SIG-M5 (cell line): ENCODE data around the gene SLC18A2.
"Not testable (repeated sequence)": the region's sequence is repeated elsewhere in the genome, so short reads cannot be mapped to it uniquely, and the experiment has no call there.

ENCODE experiments used
- DNase-seq: peaks from one replicate; lab custom pipeline; 2025; lab: John Stamatoyannopoulos, UW

Gene SLC18A2

DNA sequence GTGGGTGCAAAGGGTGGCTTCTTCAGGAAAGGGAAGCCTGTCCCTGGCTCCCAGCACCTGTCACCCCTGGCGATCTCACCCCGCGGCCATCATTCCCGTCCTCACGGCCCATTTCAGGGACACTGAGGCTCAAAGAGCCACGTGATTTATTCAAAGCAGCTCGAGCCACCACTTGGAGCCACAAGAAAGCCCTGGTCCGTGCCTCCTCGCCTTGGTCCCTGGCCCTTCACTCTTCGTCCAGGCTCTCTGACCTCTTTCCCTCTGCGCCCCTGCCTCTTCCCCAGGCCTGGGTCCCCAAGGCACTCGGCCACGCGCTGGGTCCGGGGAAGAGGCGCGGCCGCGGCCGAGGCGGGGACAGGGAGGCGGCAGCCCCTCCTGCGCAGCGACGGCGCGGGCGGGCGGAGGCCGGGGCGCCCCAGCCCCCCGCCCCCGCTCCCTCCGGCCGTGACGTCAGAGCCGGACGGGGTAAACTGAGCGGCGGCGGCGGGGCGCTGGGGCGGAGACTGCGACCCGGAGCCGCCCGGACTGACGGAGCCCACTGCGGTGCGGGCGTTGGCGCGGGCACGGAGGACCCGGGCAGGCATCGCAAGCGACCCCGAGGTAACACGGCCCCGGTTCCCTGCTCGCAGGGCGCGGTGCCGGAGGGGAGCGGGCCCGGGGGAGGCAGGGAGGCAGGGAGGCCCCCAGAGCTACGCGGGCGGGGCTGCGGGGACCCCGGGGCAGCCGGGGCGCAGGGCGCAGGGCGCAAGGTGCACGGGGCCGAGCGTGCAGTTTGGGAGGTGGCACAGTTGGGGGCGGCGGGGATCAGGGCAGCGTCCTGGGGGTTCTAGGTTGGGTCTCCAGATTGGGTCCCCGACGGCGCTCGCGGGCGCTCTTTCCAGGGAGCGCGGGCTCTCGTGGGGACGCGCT is at the start of gene SLC18A2:
Gene SLC18A2, plus strand, starts transcription at position 494 of the 909 bp plus-strand sequence. CDS start 580 bp downstream, outside the sequence.
- no peak for DNase-seq

DNA sequence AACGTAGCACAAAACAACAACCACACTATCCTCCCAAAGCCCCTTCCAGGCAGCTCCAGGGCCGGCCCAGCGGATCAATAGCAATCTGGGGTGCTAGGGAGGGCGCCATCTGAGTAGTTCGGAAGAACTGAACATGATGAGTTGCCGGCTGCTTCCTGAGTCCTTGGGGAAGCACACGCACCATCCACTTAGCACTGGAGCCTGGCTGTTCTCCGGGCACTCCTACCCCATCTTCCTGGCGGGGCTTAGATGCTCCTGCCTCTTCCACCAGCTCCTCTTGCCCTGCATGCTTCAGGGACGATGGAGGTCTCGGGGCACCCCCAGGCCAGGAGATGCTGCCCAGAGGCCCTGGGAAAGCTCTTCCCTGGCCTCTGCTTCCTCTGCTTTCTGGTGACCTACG is 43.7 kb upstream of the SLC18A2 start, which contains the start of gene KCNK18:
Gene KCNK18, plus strand, starts transcription at position 301 of the 400 bp plus-strand sequence. Its CDS starts 0 bp downstream, at position 301.
- DNase-seq, result no peak

DNA sequence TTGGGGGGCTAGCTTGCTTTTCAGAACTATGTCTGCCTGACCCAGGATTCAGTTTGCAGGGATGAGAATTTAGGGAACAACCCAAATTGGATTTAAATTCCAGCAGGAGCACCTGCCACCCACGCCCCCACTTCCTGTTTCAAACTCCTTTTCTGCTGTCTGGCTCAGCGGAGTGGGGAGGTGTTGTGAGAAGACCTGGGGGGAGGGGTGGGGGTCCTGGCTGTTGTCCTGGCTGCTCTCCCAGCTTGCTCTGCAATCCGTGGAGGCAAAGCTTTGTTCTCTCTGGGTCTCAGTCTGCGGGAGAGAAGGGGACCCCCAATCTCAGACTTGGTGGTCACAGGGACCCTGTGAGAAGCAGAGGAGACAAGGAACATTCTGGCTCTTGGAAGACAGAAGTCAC is 42.8 kb upstream of the SLC18A2 start:
- DNase-seq, result no peak

DNA sequence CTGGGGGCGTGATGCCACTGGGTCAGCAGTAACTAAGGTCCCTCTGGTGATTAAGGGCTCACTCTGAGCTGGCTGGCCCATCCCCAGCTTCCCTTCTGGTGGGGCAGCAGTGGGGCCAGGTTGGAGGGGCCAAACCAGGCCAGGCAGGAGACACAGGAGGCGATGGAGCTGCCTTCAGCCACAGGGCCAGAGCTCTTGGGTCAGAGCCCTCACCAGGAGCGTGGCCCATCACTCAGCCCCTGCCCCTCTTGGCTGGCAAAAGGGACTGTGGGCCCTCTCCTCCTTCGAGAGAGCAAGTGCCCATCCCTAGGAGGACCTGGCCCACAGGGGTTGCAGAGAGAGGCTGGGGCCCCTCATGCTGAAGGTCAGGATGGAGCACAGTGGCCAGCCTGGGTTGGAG is 39.1 kb upstream of the SLC18A2 start:
- no peak for DNase-seq

DNA sequence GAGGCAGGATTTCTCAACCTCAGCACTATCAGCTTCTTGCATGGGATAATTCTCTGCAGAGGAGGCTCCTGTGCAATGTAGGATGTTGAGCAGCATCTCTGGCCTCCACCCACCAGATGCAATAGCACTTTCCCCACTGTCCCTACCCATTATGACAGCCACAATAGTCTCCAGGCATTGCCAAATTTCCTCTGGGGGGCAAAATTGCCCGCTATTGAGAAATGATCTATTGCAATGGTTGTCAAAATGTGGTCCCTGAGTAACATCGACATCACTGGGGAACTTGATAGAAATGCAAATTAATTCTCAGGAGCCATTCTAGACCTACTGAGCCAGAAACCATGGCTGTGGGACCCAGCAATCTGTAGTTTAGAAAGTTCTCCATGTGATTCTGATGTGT is 36.6 kb upstream of the SLC18A2 start:
- DNase-seq, result no peak

DNA sequence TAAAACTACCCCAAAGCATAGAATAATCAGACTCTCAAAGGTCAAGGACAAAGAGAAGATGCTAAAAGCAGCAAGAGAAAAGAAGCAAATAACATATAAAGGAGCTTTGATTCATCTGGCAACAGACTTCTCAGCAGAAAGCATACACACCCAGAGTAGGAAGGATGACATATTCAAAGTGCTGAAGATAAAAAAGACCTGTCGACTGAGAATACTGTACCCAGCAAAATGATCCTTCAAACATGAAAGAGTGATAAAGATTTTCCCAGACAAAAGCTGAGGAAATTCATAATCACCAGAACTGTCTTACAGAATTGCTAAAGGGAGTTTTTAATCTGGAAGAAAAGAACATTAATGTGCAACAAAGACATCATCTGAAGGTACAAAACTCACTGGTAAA is 28.7 kb upstream of the SLC18A2 start:
- no peak for DNase-seq

DNA sequence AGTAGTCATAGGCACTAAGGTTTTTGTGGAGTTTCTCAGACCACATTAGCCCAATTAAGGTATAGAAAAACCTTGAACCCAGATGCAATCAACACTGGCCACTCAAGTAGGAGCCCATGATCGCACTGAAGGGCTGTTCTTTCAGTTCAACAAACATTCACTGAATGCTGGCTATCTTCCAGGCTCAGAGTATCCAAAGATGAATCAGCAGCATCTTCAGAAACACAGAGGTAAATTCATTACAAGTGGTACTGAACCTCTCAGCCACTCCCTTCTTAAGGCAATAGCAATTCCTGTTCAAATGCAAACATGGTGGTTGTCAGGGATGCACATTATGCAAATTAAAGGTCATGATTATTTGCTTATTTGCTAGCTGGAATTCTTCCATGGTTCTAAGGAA is 26.5 kb upstream of the SLC18A2 start:
- no peak for DNase-seq

DNA sequence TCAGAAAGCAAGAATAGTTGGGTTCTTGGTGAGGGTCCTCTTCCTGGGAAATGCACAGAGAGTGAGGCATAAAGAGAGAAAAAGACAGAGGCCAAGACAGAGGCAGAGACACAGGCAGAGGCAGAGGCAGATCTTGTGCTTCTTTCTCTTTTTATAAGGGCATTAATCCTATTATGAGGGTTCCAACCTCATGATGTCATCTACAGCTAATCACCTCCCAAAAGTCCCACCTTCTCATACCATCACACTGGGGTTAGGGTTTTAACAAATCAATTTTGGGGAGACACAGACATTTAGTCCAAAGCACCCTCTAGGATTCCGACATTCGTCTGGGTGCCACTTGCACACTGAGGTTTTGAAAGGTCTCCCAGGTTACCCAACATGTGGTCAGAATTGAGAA is 25.8 kb upstream of the SLC18A2 start:
- no peak for DNase-seq

DNA sequence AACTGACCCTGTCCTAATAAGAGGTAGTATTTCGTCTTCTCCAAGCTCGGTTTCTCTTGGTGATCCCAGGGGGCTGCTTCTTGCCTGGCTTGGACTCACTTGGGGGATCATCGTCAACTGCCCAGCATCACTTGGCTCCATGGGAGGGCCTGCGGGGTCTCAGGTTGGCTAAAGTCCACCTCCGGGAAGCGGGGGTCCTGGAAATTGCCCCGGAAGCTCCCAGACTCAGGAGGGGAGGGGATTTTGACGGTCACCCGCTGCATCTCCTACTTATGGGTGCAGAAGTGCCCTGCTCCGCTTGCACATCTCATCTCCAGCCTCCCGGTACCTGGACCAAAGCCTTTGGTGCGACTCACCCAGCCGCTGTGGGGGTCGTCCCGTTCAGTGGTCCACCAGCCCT is 24.9 kb upstream of the SLC18A2 start:
- no peak for DNase-seq

DNA sequence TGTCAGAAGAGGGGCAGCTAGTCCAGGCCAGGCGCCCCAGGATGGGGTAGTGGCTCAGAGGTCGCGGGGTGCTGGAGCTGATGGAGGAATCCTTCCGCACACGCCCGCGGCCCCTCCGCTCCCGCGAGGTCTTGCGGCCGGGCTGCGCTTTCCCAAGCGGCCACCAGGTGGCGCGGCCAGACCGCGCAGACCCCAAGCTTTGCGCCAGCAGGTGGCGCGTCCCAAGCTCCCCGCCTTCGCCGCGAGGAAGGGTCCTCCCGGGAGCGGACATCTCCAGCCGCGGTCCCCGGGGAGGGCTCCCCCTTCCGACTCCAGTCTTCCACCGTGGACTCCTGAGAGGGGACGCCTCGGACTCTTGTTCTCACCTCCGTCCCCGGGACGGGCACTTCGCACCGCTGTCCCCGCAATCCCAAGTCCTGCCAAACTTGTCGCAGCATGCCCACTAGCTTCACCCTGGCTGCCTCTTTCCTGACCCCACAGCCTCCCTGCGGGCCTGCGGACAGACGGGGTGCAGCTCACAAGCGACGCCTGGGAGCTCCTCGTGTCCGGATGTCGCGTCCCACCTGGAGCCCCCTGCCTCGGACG is 24.2 kb upstream of the SLC18A2 start:
- no peak for DNase-seq

DNA sequence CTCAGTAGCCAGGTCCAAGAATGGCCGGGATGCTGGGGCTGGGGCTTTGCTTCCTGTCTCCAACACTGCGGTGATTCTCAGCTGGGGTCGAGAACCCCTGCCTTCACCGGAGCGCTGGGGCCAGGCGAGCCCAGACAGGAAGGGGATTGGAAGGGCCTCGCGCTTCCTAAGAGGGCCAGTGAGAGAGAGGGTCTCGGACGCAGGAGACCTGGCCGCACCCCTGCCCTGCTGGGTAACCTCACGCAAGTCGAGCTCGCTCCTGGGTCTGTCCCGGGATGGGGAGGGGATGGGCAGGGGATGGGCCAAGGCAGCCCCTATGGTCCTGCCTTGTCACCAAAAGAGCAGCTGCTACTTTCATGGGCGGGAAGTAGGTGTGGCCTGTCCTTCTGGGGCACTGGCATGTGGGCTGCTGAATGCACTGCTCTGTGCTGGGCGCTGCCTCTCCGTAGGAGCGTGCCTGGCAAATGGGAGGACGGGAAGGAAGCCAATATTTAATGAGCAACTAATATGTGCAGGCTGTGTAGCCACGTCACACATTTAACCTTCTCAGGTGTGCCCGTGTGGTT is 23.6 kb upstream of the SLC18A2 start:
- no peak for DNase-seq

DNA sequence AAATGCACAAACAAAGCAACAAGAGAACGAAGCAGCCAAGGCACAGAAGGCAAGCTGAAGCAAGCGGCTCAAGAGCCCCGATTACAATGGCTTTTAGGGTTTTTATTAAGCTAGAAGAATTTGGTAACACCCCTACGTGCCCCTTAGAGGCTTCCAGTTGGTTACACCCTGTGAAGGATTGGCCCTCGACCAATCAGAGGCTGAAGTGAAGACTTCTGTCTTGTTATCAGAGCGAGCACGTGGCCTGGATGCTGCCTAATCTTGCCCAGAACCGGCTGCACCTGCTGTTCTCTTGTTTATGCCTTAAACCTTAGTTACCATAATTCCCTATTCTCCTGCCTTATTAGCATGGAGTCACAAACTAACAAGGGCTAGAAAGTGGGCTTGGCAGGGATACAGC is 22.3 kb upstream of the SLC18A2 start:
- DNase-seq, result no peak

DNA sequence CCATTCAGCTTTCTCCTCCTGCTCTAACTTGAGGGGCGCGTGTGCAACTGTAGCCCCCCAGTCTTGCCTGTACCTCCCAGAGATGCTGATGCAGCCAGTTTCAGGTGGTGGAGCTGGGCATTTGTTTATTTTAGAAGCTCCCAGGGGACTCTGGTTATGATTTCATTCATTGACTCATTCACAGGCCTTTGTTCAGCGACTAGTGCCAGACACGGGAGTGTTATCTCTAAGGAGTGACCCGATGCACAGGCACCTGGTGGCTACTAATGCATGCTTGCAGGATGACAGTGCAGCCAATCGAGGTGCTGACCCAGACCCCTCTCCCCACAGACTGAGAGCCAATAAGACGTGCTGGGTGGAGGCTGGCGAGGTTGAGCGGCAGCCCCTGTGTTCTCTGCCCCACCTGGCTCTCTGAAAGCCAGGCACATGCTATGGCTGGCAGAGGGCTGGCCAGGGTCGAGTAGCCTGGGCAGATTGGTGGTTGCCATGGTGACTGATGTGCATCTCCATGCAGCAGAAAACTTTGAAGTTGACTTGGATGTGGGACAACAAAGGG is 19.7 kb upstream of the SLC18A2 start:
- DNase-seq, result no peak

DNA sequence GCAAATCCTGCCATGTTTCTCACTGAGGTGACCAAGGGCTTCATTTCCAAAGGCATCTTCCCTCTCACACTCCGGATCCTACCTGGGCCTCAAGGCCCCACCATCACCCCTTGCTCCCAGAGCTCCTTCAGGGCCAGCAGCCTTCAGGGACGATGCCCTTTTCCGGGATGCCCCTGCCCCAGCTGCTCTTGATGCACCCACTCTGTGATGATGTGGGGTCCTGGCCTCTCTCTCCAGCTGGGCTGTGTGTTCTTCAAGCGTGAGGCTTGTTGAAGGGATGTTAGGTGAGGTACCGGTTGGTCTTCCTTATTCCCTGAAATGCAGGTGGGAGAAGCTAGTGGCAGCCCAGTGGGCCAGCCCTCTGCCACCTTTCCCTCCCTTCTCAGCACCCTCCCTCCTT is 18.4 kb upstream of the SLC18A2 start:
- no peak for DNase-seq

DNA sequence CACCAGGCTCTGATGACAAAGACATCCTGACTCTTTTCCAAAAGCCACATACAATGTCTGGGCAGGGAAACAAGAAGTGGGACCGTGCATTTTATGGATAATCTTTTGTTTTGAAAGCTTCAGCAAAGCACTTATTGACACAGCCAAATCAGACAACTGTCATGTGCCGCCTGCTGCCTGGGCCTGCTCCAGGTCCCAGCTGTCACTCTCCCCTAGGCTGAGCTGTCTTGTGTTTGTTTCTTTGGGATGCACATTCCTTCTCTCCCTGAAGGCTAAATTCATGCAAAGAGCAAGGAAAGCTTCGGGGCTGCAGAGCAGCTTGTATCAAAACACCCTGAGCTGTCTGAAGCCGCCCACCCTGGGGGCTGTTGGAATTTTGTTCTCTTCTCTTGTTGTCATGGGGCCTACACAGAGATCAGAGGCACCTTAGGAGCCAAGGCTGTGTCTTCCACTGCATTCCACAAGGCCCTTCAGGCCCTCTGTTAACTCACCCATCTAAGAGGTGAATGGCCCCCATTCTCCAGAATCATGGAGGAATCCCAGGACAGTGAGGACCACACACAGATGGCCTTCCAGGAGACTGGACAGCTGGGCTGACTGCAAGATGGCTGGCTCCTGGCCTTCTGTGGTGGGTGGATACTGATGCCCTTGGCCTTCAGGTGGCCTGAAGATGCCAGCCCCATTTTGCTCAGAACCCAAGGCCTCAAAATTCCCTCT is 17.8 kb upstream of the SLC18A2 start:
- DNase-seq, result no peak

DNA sequence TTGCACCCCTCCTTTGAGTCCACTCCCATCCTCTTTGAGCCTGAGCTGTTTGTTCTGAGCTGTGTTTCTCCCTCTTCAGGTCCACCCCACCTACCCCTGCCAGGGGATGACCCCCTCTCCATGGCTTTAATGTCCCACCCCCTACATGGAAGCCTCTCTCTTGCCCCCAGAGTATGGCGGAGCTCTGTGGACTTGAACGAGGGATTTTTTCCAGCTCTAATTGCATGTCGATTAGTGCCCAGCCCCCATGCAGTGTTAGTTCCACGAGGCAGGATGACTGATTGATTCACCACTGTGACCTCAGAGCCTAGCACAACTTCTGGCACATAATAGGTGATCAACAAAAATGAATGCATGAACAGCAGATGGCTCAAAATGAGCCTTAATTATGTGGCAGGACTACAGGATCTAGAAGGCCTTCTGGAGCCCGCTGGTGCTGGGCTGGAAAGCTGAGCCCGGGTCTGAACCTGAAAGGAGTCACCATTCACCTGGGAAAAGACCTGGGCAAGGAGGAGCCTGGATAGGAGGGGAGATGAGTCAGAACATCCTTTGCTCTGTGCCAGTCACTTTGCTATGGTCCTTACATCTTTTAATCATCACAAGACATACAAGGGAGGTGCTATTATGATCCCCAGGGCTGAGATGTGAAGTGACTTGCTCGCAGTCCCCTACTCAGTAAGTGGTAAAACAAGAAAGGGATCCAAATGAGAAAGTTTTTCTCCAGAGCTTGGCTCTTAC is 17.1 kb upstream of the SLC18A2 start:
- DNase-seq, result no peak

DNA sequence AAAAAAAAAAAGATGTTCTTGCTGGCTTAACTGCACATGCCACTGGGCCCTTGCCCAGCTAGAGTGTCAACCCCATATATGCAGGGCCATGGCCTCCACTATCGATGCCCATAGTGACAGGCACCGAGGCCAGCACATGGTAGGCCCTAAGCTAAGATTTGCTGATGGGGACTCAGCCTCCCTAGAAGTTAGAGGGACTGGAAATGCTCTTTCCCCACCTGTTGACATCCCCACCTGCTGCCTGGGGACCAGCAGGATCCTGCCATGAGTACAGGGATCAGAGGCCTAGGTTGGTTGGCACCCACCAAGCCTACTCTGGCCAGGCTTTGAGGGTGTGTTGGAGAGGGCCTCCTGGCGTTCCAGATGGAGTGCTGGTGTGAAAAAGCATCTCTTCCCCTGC is 16.0 kb upstream of the SLC18A2 start:
- DNase-seq, result no peak

DNA sequence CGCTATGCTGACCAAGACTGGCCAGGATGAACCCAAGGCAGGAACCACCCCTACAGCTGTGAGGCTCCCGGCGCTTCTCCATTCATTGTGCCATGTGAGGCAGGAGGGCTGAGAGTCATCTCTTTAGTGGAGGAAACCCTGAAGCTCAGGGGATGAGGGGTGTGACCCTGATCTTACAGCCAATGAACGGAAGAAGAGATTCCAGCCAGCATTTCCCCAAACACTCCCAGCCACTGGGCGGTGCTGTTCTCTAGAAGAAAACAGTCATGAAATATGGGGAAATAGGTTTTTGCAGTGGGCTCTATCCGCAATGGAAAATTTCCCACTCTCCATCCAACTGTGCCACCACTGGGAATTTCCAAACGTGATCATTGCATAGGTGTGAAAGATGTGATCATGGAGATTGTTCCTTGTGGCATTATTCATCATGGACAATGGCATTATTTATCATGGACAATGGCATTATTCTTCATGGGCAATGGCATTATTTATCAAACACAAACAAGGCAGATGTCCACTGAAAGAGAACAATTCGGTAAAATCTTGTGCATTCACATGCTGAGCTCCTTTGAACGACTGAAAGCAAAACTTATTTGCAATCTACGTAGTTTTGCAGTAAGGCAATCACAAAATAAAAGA is 14.0 kb upstream of the SLC18A2 start:
- DNase-seq, result no peak

DNA sequence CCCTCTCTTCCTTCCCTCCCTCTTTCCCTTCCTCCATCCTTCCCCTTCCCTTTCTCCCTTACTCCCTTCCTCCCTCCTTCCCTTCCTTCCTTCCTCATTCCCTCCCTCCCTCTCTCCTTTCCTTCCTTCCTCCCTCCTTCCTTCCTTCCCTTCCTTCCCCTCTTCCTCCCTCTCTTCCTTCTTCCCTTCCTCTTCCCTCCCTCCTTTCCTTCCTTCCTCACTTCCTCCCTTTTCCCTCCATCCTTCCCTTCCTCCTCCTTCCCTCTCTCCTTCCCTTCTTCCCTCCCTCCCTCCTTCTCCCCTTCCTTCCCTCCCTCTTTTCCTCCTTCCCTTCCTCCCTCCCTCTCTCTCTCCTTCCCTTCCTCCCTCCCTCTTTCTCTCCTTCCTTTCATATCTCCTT is 12.7 kb upstream of the SLC18A2 start:
- no peak for DNase-seq

DNA sequence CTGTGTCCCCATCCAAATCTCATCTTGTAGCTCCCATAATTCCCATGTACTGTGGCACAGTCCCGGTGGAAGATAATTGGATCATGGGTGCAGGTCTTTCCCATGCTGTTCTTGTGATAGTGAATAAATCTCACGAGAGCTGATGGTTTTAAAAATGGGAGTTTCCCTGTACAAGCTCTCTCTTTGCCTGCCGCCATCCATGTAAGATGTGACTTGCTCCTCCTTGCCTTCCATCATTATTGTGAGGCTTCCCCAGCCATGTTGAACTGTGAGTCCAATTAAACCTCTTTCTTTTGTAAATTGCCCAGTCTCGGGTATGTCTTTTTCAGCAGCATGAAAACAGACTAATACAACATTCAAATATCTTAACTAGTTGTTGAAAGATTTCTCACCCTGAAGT is 10.8 kb upstream of the SLC18A2 start:
- DNase-seq, result not testable (repeated sequence)

DNA sequence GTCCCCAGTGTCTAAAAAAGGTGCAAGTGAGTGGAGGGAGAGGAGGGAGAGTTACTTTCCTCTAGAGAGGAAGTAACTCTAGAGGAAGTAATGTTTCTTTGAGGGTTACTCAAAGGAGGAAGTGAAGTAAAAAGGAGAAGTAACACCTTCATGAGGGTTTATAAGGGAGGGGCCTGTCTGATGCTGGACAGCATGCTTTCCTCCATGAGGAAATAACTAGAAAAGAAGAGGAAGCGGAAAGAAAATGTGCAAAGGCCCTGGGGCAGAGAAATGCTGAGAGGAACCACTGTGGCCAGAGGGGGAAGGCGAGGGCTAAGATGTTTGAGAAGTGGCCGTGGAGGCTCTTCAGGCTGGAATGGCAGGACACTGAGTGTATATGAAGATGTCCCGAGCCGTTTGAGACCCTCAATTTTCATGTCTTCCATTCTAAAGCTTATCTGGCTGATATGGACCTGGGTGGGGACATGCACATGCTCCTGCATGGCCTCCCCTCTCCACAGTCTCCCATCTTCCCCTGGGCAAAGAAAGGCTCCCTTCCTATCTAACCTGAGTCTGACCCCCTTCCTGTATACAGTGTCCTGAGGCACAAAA is 3.4 kb upstream of the SLC18A2 start:
- peak; percentile 76 for DNase-seq
